ENCODE measurements around the gene ARAP2. TPM values are rescaled to one million over a fixed set of nuclear protein-coding genes. Genes with fewer than 3 reads are reported as not detected.

The ARAP2 gene
- total RNA-seq, 1 donor from 2014 or later = 0.93 TPM

GRCh38 chr4:36214735-36215485 lies 29.4 kb downstream of the ARAP2 start:
- TF ChIP-seq CTCF (conservative IDR thresholded peaks at IDR 0.05) = no peak
- Mint-ChIP-seq H3K36me3 (ENCODE audit: low read depth) (no peaks in the 10 kb centered on the region), H3K27me3 (ENCODE audit: low read depth) (no peaks in the 10 kb centered on the region), H3K4me1 (peaks cover 30% of the 10 kb centered on the region), H3K27ac (ENCODE audit: unreplicated experiment) (no peak overlapping the region), H3K4me3 (no peak overlapping the region), H3K9me3 (no peaks in the 10 kb centered on the region)
- no peak for DNase-seq (ENCODE audit: low read depth, low spot score)

- TF ChIP-seq CTCF (conservative IDR thresholded peaks at IDR 0.05) = no peak
- H3K27me3 Mint-ChIP-seq (ENCODE audit: low read depth) = no peaks in the 10 kb centered on the region
These were observed 30.3 kb downstream of the ARAP2 start for GRCh38 chr4:36213977-36214376.

DNA sequence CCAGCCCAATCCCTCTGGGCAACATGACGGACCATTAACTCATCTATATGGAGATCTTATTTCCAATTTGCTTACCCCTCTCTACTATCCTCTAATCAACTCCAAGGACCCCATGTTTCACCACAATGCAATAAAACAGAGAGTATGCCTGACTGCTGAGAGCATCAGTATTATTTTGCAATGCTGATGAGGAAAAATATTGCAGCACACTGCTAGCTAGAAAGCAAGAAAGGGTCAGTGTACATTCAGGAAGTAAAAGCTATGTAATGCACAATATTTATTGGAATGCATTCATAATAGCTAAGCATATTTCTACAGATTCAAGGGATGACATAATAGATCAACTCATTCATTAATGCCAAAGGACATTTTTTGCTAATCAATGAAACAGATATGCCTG lies 33.2 kb downstream of the ARAP2 start:
- no peak overlapping the region for H3K27ac Mint-ChIP-seq (ENCODE audit: unreplicated experiment)
- H3K4me3 Mint-ChIP-seq = no peak overlapping the region
- no peaks in the 10 kb centered on the region for H3K9me3 Mint-ChIP-seq
- no peak for DNase-seq (ENCODE audit: low read depth, low spot score)
- H3K27me3 Mint-ChIP-seq (ENCODE audit: low read depth) = no peaks in the 10 kb centered on the region
- H3K36me3 Mint-ChIP-seq (ENCODE audit: low read depth) = no peaks in the 10 kb centered on the region
- TF ChIP-seq CTCF (conservative IDR thresholded peaks at IDR 0.05) = no peak
- peaks cover 45% of the 10 kb centered on the region for H3K4me1 Mint-ChIP-seq

More at GRCh38 chr4:36213977-36214376, 30.3 kb downstream of the ARAP2 start:
- Mint-ChIP-seq H3K4me1 (peaks cover 34% of the 10 kb centered on the region), H3K9me3 (no peaks in the 10 kb centered on the region), H3K36me3 (ENCODE audit: low read depth) (no peaks in the 10 kb centered on the region), H3K27ac (ENCODE audit: unreplicated experiment) (no peak overlapping the region), H3K4me3 (no peak overlapping the region)
- no peak for DNase-seq (ENCODE audit: low read depth, low spot score)

- TF ChIP-seq CTCF (conservative IDR thresholded peaks at IDR 0.05) = no peak
- Mint-ChIP-seq H3K4me3 (no peak overlapping the region), H3K4me1 (peaks cover 41% of the 10 kb centered on the region), H3K36me3 (ENCODE audit: low read depth) (no peaks in the 10 kb centered on the region), H3K9me3 (no peaks in the 10 kb centered on the region), H3K27ac (ENCODE audit: unreplicated experiment) (no peak overlapping the region), H3K27me3 (ENCODE audit: low read depth) (no peaks in the 10 kb centered on the region)
- DNase-seq (ENCODE audit: low read depth, low spot score) = no peak
These were observed 34.2 kb downstream of the ARAP2 start for GRCh38 chr4:36209941-36210649.

- no peaks in the 10 kb centered on the region for H3K36me3 Mint-ChIP-seq (ENCODE audit: low read depth)
- no peak for DNase-seq (ENCODE audit: low read depth, low spot score)
- peaks cover 32% of the 10 kb centered on the region for H3K4me1 Mint-ChIP-seq
- no peak overlapping the region for H3K4me3 Mint-ChIP-seq
- TF ChIP-seq CTCF (conservative IDR thresholded peaks at IDR 0.05) = no peak
- no peak overlapping the region for H3K27ac Mint-ChIP-seq (ENCODE audit: unreplicated experiment)
- no peaks in the 10 kb centered on the region for H3K27me3 Mint-ChIP-seq (ENCODE audit: low read depth)
- H3K9me3 Mint-ChIP-seq = no peaks in the 10 kb centered on the region
These were observed 35.3 kb downstream of the ARAP2 start for GRCh38 chr4:36208893-36209473.
